Pancreas (tissue), 10 donors: ENCODE measurements around the gene THPO. TPM values are rescaled to one million over a fixed set of nuclear protein-coding genes. Genes with fewer than 3 reads are reported as not detected.
A peak's percentile ranks its signal among the peaks of the same experiment; 100 is the strongest.

Experiments used
- ATAC-seq, 4 donors: fragments of 200-7000 bp; cut with Tn5 transposase; one replicate each; pipeline versions ENCODE4 v1.8.0 to v1.9.1; 2020; ENCODE audit warnings: mild to moderate bottlenecking in 4 of 4, moderate library complexity in 4 of 4
- DNase-seq, 6 donors: peaks; one replicate each; pipeline ENCODE4 v3.0.0-alpha.2; 2020
- FAIRE-seq: peaks from 2 replicates; lab custom pipeline; 2012; peaks lifted over from hg19 to GRCh38; lab: Jason Lieb, UNC
- H3K27ac ChIP-seq, 4 donors: fragments of 200-600 bp; sonication (generic); 1 replicate in 3 of 4; 2 replicates in 1 of 4; pipeline versions ENCODE4 v1.5.0 to v1.8.0; 2020
- H3K27me3 ChIP-seq, 4 donors: fragments of 200-600 bp; one replicate each; pipeline ENCODE4 v1.8.0; 2021
- H3K36me3 ChIP-seq, 3 donors: fragments of 200-600 bp; sonication (generic) in 1 of 3; one replicate each; pipeline versions ENCODE4 v1.5.0 to v1.8.0; 2020 to 2021
- H3K4me1 ChIP-seq, 3 donors: fragments of 200-600 bp; one replicate each; pipeline ENCODE4 v1.8.0; 2021
- H3K4me3 ChIP-seq, 4 donors: fragments of 200-600 bp; sonication (generic) in 2 of 4; one replicate each; pipeline versions ENCODE4 v1.5.0 to v1.8.0; 2020 to 2021
- H3K9me3 ChIP-seq, 4 donors: fragments of 200-600 bp; one replicate each; pipeline ENCODE4 v1.8.0; 2021
- CTCF ChIP-seq, 4 donors: fragments of 200-600 bp; sonication (generic) in 3 of 4; IDR thresholded peaks; one replicate each; pipeline versions ENCODE4 v1.5.0 to v1.8.0; 2021; ENCODE audit warnings: antibody characterized with exemption in 4 of 4
- WGBS, 2 donors: extraction: QIAGEN DNeasy Blood & Tissue Kit; methylation state at CpG; one replicate each; pipeline ENCODE4 v1.1.7; 2013; 5-methylcytosine and 5-hydroxymethylcytosine counted together
- intact Hi-C, 3 donors: fragments of 100-400 bp; cut with DNase I; formaldehyde crosslinking; loops; one replicate each; pipeline versions ENCODE4 v1.11.1 to v1.14.2; 2022
- polyA plus RNA-seq, 2 donors: library from polyadenylated mRNA; stranded (reverse); fragments of 200-250 nt; gene quantifications; one replicate each; pipeline ENCODE4 v1.2.3, GENCODE V29; 2013
- total RNA-seq, 6 donors: library from RNA; stranded (reverse); fragmentation: NEBNext Ultra II Directional in 4 of 6; extraction: Animal tissue kit (Norgen Biotek cat#: 25700) in 4 of 6; gene quantifications; one replicate each; pipeline versions ENCODE4 v1.2.1 to v1.2.4, GENCODE V29; 2021 to 2023
- donor health status: healthy with polysubstance abuse.
- donor health status: DM: no; HTN: no; CAD: no; lungs with moderate emphysema.
- donor health status: DM: no; HTN: no; CAD: no.
- donor health status: control.
- donor health status: control.
- donor health status: Bipolar disorder and iron deficiency.
- donor health status: DM: yes; HTN: yes; CAD: no.
- donor health status: DM: no; HTN: no; CAD: no.
- donor health status: DM: no; HTN: no; CAD: no.
- donor health status: DM: yes; HTN: yes; CAD: no.

THPO gene
- total and polyA plus RNA-seq, 8 donors: 0.28 to 1.3 (median 0.54) TPM; not detected in 1

- peaks cover 0 to 7% (median 0%) of the 10 kb centered on the region in 3 donors for H3K4me1 ChIP-seq
- H3K27ac ChIP-seq: no peak overlapping the region
- intact Hi-C loops: no loop called here
- no peaks in the 10 kb centered on the region for H3K9me3 ChIP-seq
- FAIRE-seq (no peak), ATAC-seq (no peak), DNase-seq (peak in 1 of 6 donors; percentile 21)
- H3K36me3 ChIP-seq: no peaks in the 10 kb centered on the region
- no peaks in the 10 kb centered on the region for H3K27me3 ChIP-seq
- no peak overlapping the region for H3K4me3 ChIP-seq
- TF ChIP-seq CTCF (IDR thresholded peaks at IDR 0.05): no peak
- 79 to 86% methylated on average over 3 of the region's 3 CpGs for WGBS, 2 donors
These were observed 13.3 kb upstream of the THPO start for GRCh38 chr3:184391266-184391665.

GRCh38 chr3:184389935-184390528 is 12.0 kb upstream of the THPO start:
- no peak for DNase-seq
- ATAC-seq: no peak
- TF ChIP-seq CTCF (IDR thresholded peaks at IDR 0.05): no peak
- intact Hi-C loops: loop anchor here in 1 of 3 donors (10.0 kb wide), 1 partner anchor 145 kb away; no protein-coding TSS in a partner anchor
- Histone ChIP-seq H3K4me1 (peaks cover 0 to 1% (median 0%) of the 10 kb centered on the region in 3 donors), H3K27me3 (no peaks in the 10 kb centered on the region), H3K9me3 (no peaks in the 10 kb centered on the region), H3K27ac (no peak overlapping the region), H3K36me3 (no peaks in the 10 kb centered on the region), H3K4me3 (no peak overlapping the region)
- FAIRE-seq: no peak
- 91 to 95% methylated on average over 4 to 5 of the region's 5 CpGs for WGBS, 2 donors

- no peak for TF ChIP-seq CTCF (IDR thresholded peaks at IDR 0.05)
- ATAC-seq: no peak
These were observed 11.4 kb upstream of the THPO start for GRCh38 chr3:184389384-184389783.

GRCh38 chr3:184388936-184389230 is 10.9 kb upstream of the THPO start:
- H3K27me3 ChIP-seq: no peaks in the 10 kb centered on the region

More at GRCh38 chr3:184389384-184389783, 11.4 kb upstream of the THPO start:
- Histone ChIP-seq H3K27me3 (no peaks in the 10 kb centered on the region), H3K36me3 (no peaks in the 10 kb centered on the region), H3K9me3 (no peaks in the 10 kb centered on the region), H3K4me1 (no peaks in the 10 kb centered on the region), H3K4me3 (no peak overlapping the region), H3K27ac (no peak overlapping the region)
- WGBS, 2 donors: 65 to 72% methylated on average over 5 of the region's 5 CpGs
- FAIRE-seq (no peak), DNase-seq (no peak)
- intact Hi-C loops: loop anchor here in 1 of 3 donors (10.0 kb wide), 1 partner anchor 145 kb away; no protein-coding TSS in a partner anchor

More at GRCh38 chr3:184388936-184389230, 10.9 kb upstream of the THPO start:
- no peaks in the 10 kb centered on the region for H3K9me3 ChIP-seq
- H3K4me1 ChIP-seq: no peaks in the 10 kb centered on the region
- no peak for FAIRE-seq
- H3K27ac ChIP-seq: no peak overlapping the region
- intact Hi-C loops: loop anchor here in 1 of 3 donors (10.0 kb wide), 1 partner anchor 146 kb away; no protein-coding TSS in a partner anchor
- ATAC-seq: no peak
- H3K4me3 ChIP-seq: no peak overlapping the region
- DNase-seq: no peak
- 76 to 78% methylated on average over 8 of the region's 8 CpGs for WGBS, 2 donors
- no peak for TF ChIP-seq CTCF (IDR thresholded peaks at IDR 0.05)
- no peaks in the 10 kb centered on the region for H3K36me3 ChIP-seq
